ENCODE measurements around the gene ATAD3B.
"Not testable (repeated sequence)": the region's sequence is repeated elsewhere in the genome, so short reads cannot be mapped to it uniquely, and the experiment has no call there.

ATAD3B gene

GRCh38 chr1:1449099-1449739, 22.3 kb upstream of the ATAD3B start, which contains the start of gene ATAD3C:
Gene ATAD3C (plus strand): TSS chr1:1449689. CDS start chr1:1450684, 995 bp downstream.
- Histone ChIP-seq H2AFZ (ENCODE audit: low read length) (no peak within 1 kb of the TSS), H3K79me2 (ENCODE audit: insufficient read depth, low read length) (no peaks in the 10 kb centered on the region), H3K4me1 (ENCODE audit: insufficient read depth, low read length, severe bottlenecking) (no peaks in the 10 kb centered on the region), H4K20me1 (ENCODE audit: insufficient read depth, low read length) (no peaks in the 10 kb centered on the region), H3K27me3 (ENCODE audit: insufficient read depth, low read length) (0 out of 2 replicates have a peak, but pooled peaks cover 4% of the 10 kb centered on the region), H3K36me3 (ENCODE audit: insufficient read depth, low read length) (no peaks in the 10 kb centered on the region), H3K9ac (ENCODE audit: low read length) (no peak within 1 kb of the TSS), H3F3A (ENCODE audit: insufficient read depth, low read length) (no peaks in the 10 kb centered on the region), H3K27ac (ENCODE audit: low read depth, low read length, poor library complexity, severe bottlenecking) (no peak within 1 kb of the TSS), H3K9me2 (ENCODE audit: low read depth, low read length) (no peaks in the 10 kb centered on the region), H3K4me2 (ENCODE audit: low read length) (no peak within 1 kb of the TSS), H3K4me3 (ENCODE audit: low read depth, low read length, poor library complexity, severe bottlenecking) (no peak within 1 kb of the TSS), H3K9me3 (ENCODE audit: low read length) (no peaks in the 10 kb centered on the region)
- no peak for TF ChIP-seq CTCF (IDR thresholded peaks at IDR 0.05; ENCODE audit: low read length)

- not testable (repeated sequence) for H3F3A ChIP-seq (ENCODE audit: insufficient read depth, low read length); H3K4me2 ChIP-seq (ENCODE audit: low read length); H3K27ac ChIP-seq (ENCODE audit: low read depth, low read length, poor library complexity, severe bottlenecking); H3K9me2 ChIP-seq (ENCODE audit: low read depth, low read length); H3K9me3 ChIP-seq (ENCODE audit: low read length); H4K20me1 ChIP-seq (ENCODE audit: insufficient read depth, low read length); H3K4me3 ChIP-seq (ENCODE audit: low read depth, low read length, poor library complexity, severe bottlenecking); H3K79me2 ChIP-seq (ENCODE audit: insufficient read depth, low read length); H3K4me1 ChIP-seq (ENCODE audit: insufficient read depth, low read length, severe bottlenecking); H3K27me3 ChIP-seq (ENCODE audit: insufficient read depth, low read length); H2AFZ ChIP-seq (ENCODE audit: low read length); H3K9ac ChIP-seq (ENCODE audit: low read length); H3K36me3 ChIP-seq (ENCODE audit: insufficient read depth, low read length)
Measured at GRCh38 chr1:1450616-1451015, 20.9 kb upstream of the ATAD3B start.

- Histone ChIP-seq H3K4me3 (ENCODE audit: low read depth, low read length, poor library complexity, severe bottlenecking) (no peak overlapping the region), H3K9me2 (ENCODE audit: low read depth, low read length) (no peaks in the 10 kb centered on the region), H3K79me2 (ENCODE audit: insufficient read depth, low read length) (no peaks in the 10 kb centered on the region), H3F3A (ENCODE audit: insufficient read depth, low read length) (no peaks in the 10 kb centered on the region), H3K9ac (ENCODE audit: low read length) (no peak overlapping the region), H3K27me3 (ENCODE audit: insufficient read depth, low read length) (0 out of 2 replicates have a peak, but pooled peaks cover 4% of the 10 kb centered on the region), H4K20me1 (ENCODE audit: insufficient read depth, low read length) (no peaks in the 10 kb centered on the region), H3K4me1 (ENCODE audit: insufficient read depth, low read length, severe bottlenecking) (no peaks in the 10 kb centered on the region), H3K4me2 (ENCODE audit: low read length) (no peak overlapping the region), H3K27ac (ENCODE audit: low read depth, low read length, poor library complexity, severe bottlenecking) (no peak overlapping the region), H3K9me3 (ENCODE audit: low read length) (no peaks in the 10 kb centered on the region), H2AFZ (ENCODE audit: low read length) (no peak overlapping the region), H3K36me3 (ENCODE audit: insufficient read depth, low read length) (no peaks in the 10 kb centered on the region)
- no peak for TF ChIP-seq CTCF (IDR thresholded peaks at IDR 0.05; ENCODE audit: low read length)
- no peak for TF ChIP-seq EZH2 (IDR thresholded peaks at IDR 0.05; ENCODE audit: borderline replicate concordance, low read length)
Measured at GRCh38 chr1:1451696-1452364, 19.7 kb upstream of the ATAD3B start.

- H2AFZ ChIP-seq (ENCODE audit: low read length); H3K9ac ChIP-seq (ENCODE audit: low read length); H3K9me2 ChIP-seq (ENCODE audit: low read depth, low read length); H3K4me2 ChIP-seq (ENCODE audit: low read length); H3K4me3 ChIP-seq (ENCODE audit: low read depth, low read length, poor library complexity, severe bottlenecking); H3F3A ChIP-seq (ENCODE audit: insufficient read depth, low read length); H4K20me1 ChIP-seq (ENCODE audit: insufficient read depth, low read length); H3K79me2 ChIP-seq (ENCODE audit: insufficient read depth, low read length); H3K9me3 ChIP-seq (ENCODE audit: low read length); H3K27ac ChIP-seq (ENCODE audit: low read depth, low read length, poor library complexity, severe bottlenecking); H3K27me3 ChIP-seq (ENCODE audit: insufficient read depth, low read length); H3K36me3 ChIP-seq (ENCODE audit: insufficient read depth, low read length); H3K4me1 ChIP-seq (ENCODE audit: insufficient read depth, low read length, severe bottlenecking): not testable (repeated sequence)
Measured at GRCh38 chr1:1452365-1452739, 19.2 kb upstream of the ATAD3B start.

Data from OCI-LY1 (cell line).